ENCODE measurements around the gene SPTLC2. TPM values are rescaled to one million over a fixed set of nuclear protein-coding genes. Genes with fewer than 3 reads are reported as not detected.

SPTLC2 gene
- total and polyA plus RNA-seq, 4 donors: 8.1 to 48.6 (median 27.6) TPM

DNA sequence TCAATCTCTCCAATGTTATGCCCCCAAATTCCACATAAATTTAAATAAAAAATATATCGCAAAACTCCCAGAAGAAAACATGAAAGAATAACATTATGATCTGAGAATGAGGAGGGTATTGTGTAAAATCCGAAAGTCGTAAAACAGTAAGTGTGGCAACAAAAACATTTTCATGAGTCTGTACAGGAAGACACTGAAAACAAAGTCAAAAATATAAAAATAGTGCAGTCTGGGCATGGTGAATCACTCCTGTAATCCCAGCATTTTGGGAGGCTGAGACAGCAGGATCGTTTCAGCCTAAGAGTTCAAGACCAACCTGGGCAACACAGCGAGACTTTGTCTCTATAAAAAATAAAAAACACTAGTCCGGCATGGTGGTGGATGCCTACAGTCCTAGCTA lies 57.1 kb downstream of the SPTLC2 start:
- ATAC-seq (ENCODE audit: insufficient read depth, low FRiP score) (no peak), DNase-seq (no peak)
- 88 to 96% methylated on average over 6 of the region's 6 CpGs for WGBS, 2 donors
- H3K36me3 ChIP-seq (ENCODE audit: control insufficient read depth in 4 of 4, insufficient read depth in 4 of 4, low read length in 4 of 4): peaks cover 13 to 32% (median 17%) of the 10 kb centered on the region in 4 donors
- H3K27me3 ChIP-seq (ENCODE audit: control insufficient read depth in 3 of 3, insufficient read depth in 3 of 3, low read length in 2 of 3): no peaks in the 10 kb centered on the region
- H3K27ac ChIP-seq (ENCODE audit: low read depth in 1 of 2, low read length in 1 of 2): no peak overlapping the region
- TF ChIP-seq, protein P1, sequence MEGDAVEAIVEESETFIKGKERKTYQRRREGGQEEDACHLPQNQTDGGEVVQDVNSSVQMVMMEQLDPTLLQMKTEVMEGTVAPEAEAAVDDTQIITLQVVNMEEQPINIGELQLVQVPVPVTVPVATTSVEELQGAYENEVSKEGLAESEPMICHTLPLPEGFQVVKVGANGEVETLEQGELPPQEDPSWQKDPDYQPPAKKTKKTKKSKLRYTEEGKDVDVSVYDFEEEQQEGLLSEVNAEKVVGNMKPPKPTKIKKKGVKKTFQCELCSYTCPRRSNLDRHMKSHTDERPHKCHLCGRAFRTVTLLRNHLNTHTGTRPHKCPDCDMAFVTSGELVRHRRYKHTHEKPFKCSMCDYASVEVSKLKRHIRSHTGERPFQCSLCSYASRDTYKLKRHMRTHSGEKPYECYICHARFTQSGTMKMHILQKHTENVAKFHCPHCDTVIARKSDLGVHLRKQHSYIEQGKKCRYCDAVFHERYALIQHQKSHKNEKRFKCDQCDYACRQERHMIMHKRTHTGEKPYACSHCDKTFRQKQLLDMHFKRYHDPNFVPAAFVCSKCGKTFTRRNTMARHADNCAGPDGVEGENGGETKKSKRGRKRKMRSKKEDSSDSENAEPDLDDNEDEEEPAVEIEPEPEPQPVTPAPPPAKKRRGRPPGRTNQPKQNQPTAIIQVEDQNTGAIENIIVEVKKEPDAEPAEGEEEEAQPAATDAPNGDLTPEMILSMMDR (IDR thresholded peaks at IDR 0.05; ENCODE audit: control extremely low read depth, extremely low read depth): no peak
- no peaks in the 10 kb centered on the region for H3K9me3 ChIP-seq (ENCODE audit: control insufficient read depth in 4 of 4, insufficient read depth in 3 of 4, low read length in 3 of 4)
- peaks cover 0 to 4% (median 0%) of the 10 kb centered on the region in 5 donors for H3K4me1 ChIP-seq (ENCODE audit: control insufficient read depth in 5 of 5, insufficient read depth in 5 of 5, low read length in 5 of 5)
- no peak overlapping the region for H3K4me3 ChIP-seq
- no peak overlapping the region for H3K9ac ChIP-seq (ENCODE audit: insufficient read depth in 1 of 2, low read length in 2 of 2)

GRCh38 chr14:77557391-77557790 lies 59.0 kb downstream of the SPTLC2 start:
- H3K4me1 ChIP-seq (ENCODE audit: control insufficient read depth in 5 of 5, insufficient read depth in 5 of 5, low read length in 5 of 5): peaks cover 0 to 4% (median 0%) of the 10 kb centered on the region in 5 donors
- ATAC-seq (ENCODE audit: insufficient read depth, low FRiP score): no peak
- H3K27ac ChIP-seq (ENCODE audit: low read depth in 1 of 2, low read length in 1 of 2): no peak overlapping the region
- WGBS, 2 donors: 76 to 95% methylated on average over 10 of the region's 10 CpGs
- H3K27me3 ChIP-seq (ENCODE audit: control insufficient read depth in 3 of 3, insufficient read depth in 3 of 3, low read length in 2 of 3): no peaks in the 10 kb centered on the region
- TF ChIP-seq, protein P1 (IDR thresholded peaks at IDR 0.05; ENCODE audit: control extremely low read depth, extremely low read depth): no peak
- H3K9ac ChIP-seq (ENCODE audit: insufficient read depth in 1 of 2, low read length in 2 of 2): no peak overlapping the region
- H3K4me3 ChIP-seq: no peak overlapping the region
- H3K36me3 ChIP-seq (ENCODE audit: control insufficient read depth in 4 of 4, insufficient read depth in 4 of 4, low read length in 4 of 4): peaks cover 13 to 32% (median 18%) of the 10 kb centered on the region in 4 donors
- H3K9me3 ChIP-seq (ENCODE audit: control insufficient read depth in 4 of 4, insufficient read depth in 3 of 4, low read length in 3 of 4): no peaks in the 10 kb centered on the region
- DNase-seq: no peak

GRCh38 chr14:77556946-77557345 lies 59.5 kb downstream of the SPTLC2 start:
- 61 to 72% methylated on average over 4 of the region's 4 CpGs for WGBS, 2 donors

More at GRCh38 chr14:77556946-77557345, 59.5 kb downstream of the SPTLC2 start:
- DNase-seq (no peak), ATAC-seq (ENCODE audit: insufficient read depth, low FRiP score) (no peak)
- Histone ChIP-seq H3K36me3 (ENCODE audit: control insufficient read depth in 4 of 4, insufficient read depth in 4 of 4, low read length in 4 of 4) (peaks cover 17 to 31% (median 19%) of the 10 kb centered on the region in 4 donors), H3K9ac (ENCODE audit: insufficient read depth in 1 of 2, low read length in 2 of 2) (no peak overlapping the region), H3K9me3 (ENCODE audit: control insufficient read depth in 4 of 4, insufficient read depth in 3 of 4, low read length in 3 of 4) (no peaks in the 10 kb centered on the region), H3K27ac (ENCODE audit: low read depth in 1 of 2, low read length in 1 of 2) (no peak overlapping the region), H3K4me1 (ENCODE audit: control insufficient read depth in 5 of 5, insufficient read depth in 5 of 5, low read length in 5 of 5) (peaks cover 0 to 4% (median 0%) of the 10 kb centered on the region in 5 donors), H3K27me3 (ENCODE audit: control insufficient read depth in 3 of 3, insufficient read depth in 3 of 3, low read length in 2 of 3) (no peaks in the 10 kb centered on the region), H3K4me3 (no peak overlapping the region)
- TF ChIP-seq, protein P1 (IDR thresholded peaks at IDR 0.05; ENCODE audit: control extremely low read depth, extremely low read depth): no peak

Data from lung (tissue), 12 donors.